Myocyte (in vitro differentiated cells): ENCODE measurements around the gene OR13C9. TPM values are rescaled to one million over a fixed set of nuclear protein-coding genes. Genes with fewer than 3 reads are reported as not detected.

ENCODE experiments used
- total RNA-seq: library from RNA; depleted of rRNA; stranded (reverse); fragments of >200 nt; gene quantifications from 2 replicates; pipeline ENCODE4 v1.2.3, GENCODE V29; 2014

The OR13C9 gene
- total RNA-seq, 1 donor from 2014 or later = not detected

Other genes starting within 250 kb of the OR13C9 start
- not detected in 2 replicates for gene OR13F1, start 113.9 kb downstream of the OR13C9 start, total RNA-seq
- gene OR13C4, start 91.0 kb downstream of the OR13C9 start, total RNA-seq = not detected in 2 replicates
- gene OR13C3, start 81.3 kb downstream of the OR13C9 start, total RNA-seq = not detected in 2 replicates
- gene OR13C8, start 49.0 kb downstream of the OR13C9 start, total RNA-seq = not detected in 2 replicates
- not detected in 2 replicates for gene OR13C5, start 18.8 kb downstream of the OR13C9 start, total RNA-seq
- gene OR13C2, start 12.6 kb downstream of the OR13C9 start, total RNA-seq = not detected in 2 replicates
- gene OR13D1, start 76.3 kb upstream of the OR13C9 start, total RNA-seq = not detected in 2 replicates
- gene NIPSNAP3A, start 129.5 kb upstream of the OR13C9 start, total RNA-seq = 41.7 and 44.8 TPM in 2 replicates
- gene NIPSNAP3B, start 145.9 kb upstream of the OR13C9 start, total RNA-seq = 1.4 and 2.3 TPM in 2 replicates